EL (cell line): ENCODE data around the gene CAMK2D.
A peak's percentile ranks its signal among the peaks of the same experiment; 100 is the strongest.

ENCODE experiments used
- DNase-seq: peaks from one replicate; pipeline ENCODE4 v3.0.0-alpha.2; 2016

The CAMK2D gene

GRCh38 chr4:113635739-113636437, 125.7 kb downstream of the CAMK2D start:
- peak; percentile 83 for DNase-seq

GRCh38 chr4:113634081-113634969, 127.2 kb downstream of the CAMK2D start:
- no peak for DNase-seq

- DNase-seq = no peak
These were observed 128.1 kb downstream of the CAMK2D start for GRCh38 chr4:113633467-113633866.

- DNase-seq = no peak
These were observed 132.8 kb downstream of the CAMK2D start for GRCh38 chr4:113628711-113629110.

GRCh38 chr4:113627321-113627720, 134.2 kb downstream of the CAMK2D start:
- DNase-seq = no peak

- no peak for DNase-seq
These were observed 135.6 kb downstream of the CAMK2D start for GRCh38 chr4:113625902-113626301.

GRCh38 chr4:113623274-113623894, 138.2 kb downstream of the CAMK2D start:
- no peak for DNase-seq

- no peak for DNase-seq
These were observed 139.9 kb downstream of the CAMK2D start for GRCh38 chr4:113621633-113622032.

GRCh38 chr4:113620032-113620431, 141.5 kb downstream of the CAMK2D start:
- no peak for DNase-seq

- no peak for DNase-seq
These were observed 142.0 kb downstream of the CAMK2D start for GRCh38 chr4:113619526-113619925.

GRCh38 chr4:113618205-113618604, 143.3 kb downstream of the CAMK2D start:
- DNase-seq = no peak

GRCh38 chr4:113617195-113617594, 144.3 kb downstream of the CAMK2D start:
- DNase-seq = no peak

- DNase-seq = no peak
These were observed 145.1 kb downstream of the CAMK2D start for GRCh38 chr4:113616443-113616842.

GRCh38 chr4:113614414-113614813, 147.1 kb downstream of the CAMK2D start:
- DNase-seq = no peak

GRCh38 chr4:113613503-113613902, 148.0 kb downstream of the CAMK2D start:
- DNase-seq = no peak

- DNase-seq = no peak
These were observed 151.0 kb downstream of the CAMK2D start for GRCh38 chr4:113610537-113610936.

GRCh38 chr4:113607998-113608397, 153.5 kb downstream of the CAMK2D start:
- DNase-seq = no peak

GRCh38 chr4:113607147-113607720, 154.3 kb downstream of the CAMK2D start:
- DNase-seq = no peak

- DNase-seq = peak; percentile 39
These were observed 156.6 kb downstream of the CAMK2D start for GRCh38 chr4:113604955-113605354.

- DNase-seq = peak; percentile 42
These were observed 157.6 kb downstream of the CAMK2D start for GRCh38 chr4:113603911-113604310.

- no peak for DNase-seq
These were observed 158.8 kb downstream of the CAMK2D start for GRCh38 chr4:113602646-113603228.

GRCh38 chr4:113601636-113602035, 159.9 kb downstream of the CAMK2D start:
- no peak for DNase-seq

- DNase-seq = no peak
These were observed 165.1 kb downstream of the CAMK2D start for GRCh38 chr4:113596396-113596795.
